HepG2 (cell line): ENCODE measurements around the gene CYP26A1. TPM values are rescaled to one million over a fixed set of nuclear protein-coding genes. Genes with fewer than 3 reads are reported as not detected.

Experiments used
- ARHGAP35 ChIP-seq: sonication (generic); formaldehyde crosslinking; IDR thresholded peaks from 2 replicates; pipeline ENCODE4 v1.9.0; 2022; ENCODE audit warnings: mild to moderate bottlenecking, inconsistent platforms, moderate library complexity, missing genetic modification reagents, borderline replicate concordance
- BRCA1 ChIP-seq: sonication (generic); formaldehyde crosslinking; IDR thresholded peaks from 2 replicates; pipeline ENCODE4 v1.4.0; 2020; ENCODE audit warnings: missing genetic modification reagents
- DR1 ChIP-seq: sonication (generic); formaldehyde crosslinking; IDR thresholded peaks from 2 replicates; pipeline ENCODE4 v1.8.0; 2021; ENCODE audit warnings: mild to moderate bottlenecking, missing genetic modification reagents, inconsistent platforms
- FOXK1 ChIP-seq: sonication (generic); formaldehyde crosslinking; IDR thresholded peaks from 2 replicates; pipeline ENCODE4 v1.4.0; 2020; ENCODE audit warnings: low read depth, missing genetic modification reagents, borderline replicate concordance
- GZF1 ChIP-seq: sonication (generic); formaldehyde crosslinking; IDR thresholded peaks from 2 replicates; pipeline ENCODE4 v1.5.1; 2020; ENCODE audit warnings: mild to moderate bottlenecking, missing genetic modification reagents
- JARID2 ChIP-seq: sonication (generic); formaldehyde crosslinking; IDR thresholded peaks from 2 replicates; pipeline ENCODE4 v1.8.1; 2023; ENCODE audit warnings: missing genetic modification reagents, inconsistent platforms; ENCODE audit not compliant: insufficient replicate concordance
- MAFG ChIP-seq: sonication (generic); formaldehyde crosslinking; IDR thresholded peaks from 2 replicates; pipeline ENCODE4 v1.5.1; 2020; ENCODE audit warnings: mild to moderate bottlenecking, missing genetic modification reagents
- NCOA1 ChIP-seq: sonication (generic); formaldehyde crosslinking; IDR thresholded peaks from 2 replicates; pipeline ENCODE4 v1.9.0; 2021; ENCODE audit warnings: missing genetic modification reagents
- NR3C1 ChIP-seq: sonication (generic); formaldehyde crosslinking; IDR thresholded peaks from 2 replicates; pipeline ENCODE4 v1.4.0; 2020; ENCODE audit warnings: missing genetic modification reagents
- RAD21 ChIP-seq: fragments of 450-650 bp; formaldehyde crosslinking; IDR thresholded peaks from 2 replicates; pipeline ENCODE4 v1.5.0; 2020; ENCODE audit warnings: mild to moderate bottlenecking
- ZNF160 ChIP-seq: sonication (generic); formaldehyde crosslinking; IDR thresholded peaks from 2 replicates; pipeline ENCODE4 v1.8.0; 2022; ENCODE audit warnings: mild to moderate bottlenecking, inconsistent platforms, missing genetic modification reagents
- ZNF225 ChIP-seq: sonication (generic); formaldehyde crosslinking; IDR thresholded peaks from 2 replicates; pipeline ENCODE4 v1.4.0; 2020; ENCODE audit warnings: mild to moderate bottlenecking, missing genetic modification reagents
- ZNF235 ChIP-seq: sonication (generic); formaldehyde crosslinking; IDR thresholded peaks from 2 replicates; pipeline ENCODE4 v1.8.1; 2023; ENCODE audit warnings: mild to moderate bottlenecking, missing genetic modification reagents, borderline replicate concordance
- ZNF296 ChIP-seq: sonication (generic); formaldehyde crosslinking; conservative IDR thresholded peaks from 2 replicates; pipeline ENCODE4 v1.5.0; 2020; ENCODE audit warnings: mild to moderate bottlenecking, missing genetic modification reagents
- ZNF362 ChIP-seq: sonication (generic); formaldehyde crosslinking; IDR thresholded peaks from 2 replicates; pipeline ENCODE4 v1.4.0; 2020; ENCODE audit warnings: missing genetic modification reagents, mild to moderate bottlenecking, borderline replicate concordance
- ZNF674 ChIP-seq: sonication (generic); formaldehyde crosslinking; IDR thresholded peaks from 2 replicates; pipeline ENCODE4 v1.5.0; 2020; ENCODE audit warnings: low read depth, mild to moderate bottlenecking, missing genetic modification reagents
- ZNF7 ChIP-seq: IDR thresholded peaks from 2 replicates; pipeline ENCODE4 v1.6.1; 2016; ENCODE audit warnings: missing biosample characterization, missing genetic modification reagents
- ZNF737 ChIP-seq: sonication (generic); formaldehyde crosslinking; IDR thresholded peaks from 2 replicates; pipeline ENCODE4 v1.5.0; 2020; ENCODE audit warnings: missing genetic modification reagents, mild to moderate bottlenecking, borderline replicate concordance
- ZSCAN30 ChIP-seq: sonication (generic); formaldehyde crosslinking; IDR thresholded peaks from 2 replicates; pipeline ENCODE4 v1.5.0; 2020; ENCODE audit warnings: mild to moderate bottlenecking, missing genetic modification reagents
- polyA plus RNA-seq, 8 experiments: library from polyadenylated mRNA; depleted of rRNA in 3 of 8; stranded (reverse) in 7 of 8; unstranded in 1 of 8; fragments of >200 nt; fragmentation: Illumina TruSeq in 4 of 8; extraction: Trizol in 4 of 8; gene quantifications; 2 replicates each; pipeline versions ENCODE4 v1.2.1 to v1.2.3, GENCODE V29; 2011 to 2016; ENCODE audit warnings: low read depth in 4 of 8, missing spikeins in 1 of 8, mixed read lengths in 1 of 8; ENCODE audit not compliant: insufficient read depth in 1 of 8
- total RNA-seq, 5 experiments: library from RNA; depleted of rRNA; stranded (reverse); fragments of >200 nt; fragmentation: Illumina TruSeq; extraction: Trizol; gene quantifications; 2 replicates each; pipeline ENCODE4 v1.2.3, GENCODE V29; 2016; ENCODE audit warnings: low read depth in 1 of 5
- TF ChIP-seq, protein P1 (sequence below): sonication (generic); formaldehyde crosslinking; IDR thresholded peaks from 2 replicates; pipeline ENCODE4 v1.4.0; 2020; ENCODE audit warnings: mild to moderate bottlenecking, missing genetic modification reagents
- TF ChIP-seq, protein P2 (sequence below): sonication (generic); formaldehyde crosslinking; IDR thresholded peaks from 2 replicates; pipeline ENCODE4 v1.4.0; 2020; ENCODE audit warnings: missing genetic modification reagents, borderline replicate concordance

CYP26A1 gene
- total and polyA plus RNA-seq, 2 of the 13 experiments (the other 11 are each of a cell fraction or from before 2014, with no cell fraction given), result 0.15 TPM; not detected in 1

GRCh38 chr10:93106631-93107072 is 33.0 kb downstream of the CYP26A1 start (continued):
- TF ChIP-seq ZNF160 (CRISPR knock-in tag) (0 out of 2 replicates have a peak, but pooled peaks have one; percentile 28), DR1 (CRISPR knock-in tag) (no peak), ZNF362 (CRISPR knock-in tag) (no peak), ZSCAN30 (no peak), MAFG (no peak), NR3C1 (CRISPR knock-in tag) (no peak), ZNF235 (CRISPR knock-in tag) (no peak), ZNF7 (CRISPR knock-in tag) (no peak), BRCA1 (CRISPR knock-in tag) (no peak), NCOA1 (CRISPR knock-in tag) (no peak), FOXK1 (peak; percentile 97), JARID2 (CRISPR knock-in tag) (no peak), ZNF737 (CRISPR knock-in tag) (no peak), ARHGAP35 (no peak), ZNF296 (CRISPR knock-in tag) (no peak), RAD21 (CRISPR knock-in tag) (no peak), ZNF225 (CRISPR knock-in tag) (no peak), ZNF674 (CRISPR knock-in tag) (no peak), GZF1 (no peak)
- TF ChIP-seq, protein P1, sequence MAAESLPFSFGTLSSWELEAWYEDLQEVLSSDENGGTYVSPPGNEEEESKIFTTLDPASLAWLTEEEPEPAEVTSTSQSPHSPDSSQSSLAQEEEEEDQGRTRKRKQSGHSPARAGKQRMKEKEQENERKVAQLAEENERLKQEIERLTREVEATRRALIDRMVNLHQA, result no peak
- TF ChIP-seq, protein P2, sequence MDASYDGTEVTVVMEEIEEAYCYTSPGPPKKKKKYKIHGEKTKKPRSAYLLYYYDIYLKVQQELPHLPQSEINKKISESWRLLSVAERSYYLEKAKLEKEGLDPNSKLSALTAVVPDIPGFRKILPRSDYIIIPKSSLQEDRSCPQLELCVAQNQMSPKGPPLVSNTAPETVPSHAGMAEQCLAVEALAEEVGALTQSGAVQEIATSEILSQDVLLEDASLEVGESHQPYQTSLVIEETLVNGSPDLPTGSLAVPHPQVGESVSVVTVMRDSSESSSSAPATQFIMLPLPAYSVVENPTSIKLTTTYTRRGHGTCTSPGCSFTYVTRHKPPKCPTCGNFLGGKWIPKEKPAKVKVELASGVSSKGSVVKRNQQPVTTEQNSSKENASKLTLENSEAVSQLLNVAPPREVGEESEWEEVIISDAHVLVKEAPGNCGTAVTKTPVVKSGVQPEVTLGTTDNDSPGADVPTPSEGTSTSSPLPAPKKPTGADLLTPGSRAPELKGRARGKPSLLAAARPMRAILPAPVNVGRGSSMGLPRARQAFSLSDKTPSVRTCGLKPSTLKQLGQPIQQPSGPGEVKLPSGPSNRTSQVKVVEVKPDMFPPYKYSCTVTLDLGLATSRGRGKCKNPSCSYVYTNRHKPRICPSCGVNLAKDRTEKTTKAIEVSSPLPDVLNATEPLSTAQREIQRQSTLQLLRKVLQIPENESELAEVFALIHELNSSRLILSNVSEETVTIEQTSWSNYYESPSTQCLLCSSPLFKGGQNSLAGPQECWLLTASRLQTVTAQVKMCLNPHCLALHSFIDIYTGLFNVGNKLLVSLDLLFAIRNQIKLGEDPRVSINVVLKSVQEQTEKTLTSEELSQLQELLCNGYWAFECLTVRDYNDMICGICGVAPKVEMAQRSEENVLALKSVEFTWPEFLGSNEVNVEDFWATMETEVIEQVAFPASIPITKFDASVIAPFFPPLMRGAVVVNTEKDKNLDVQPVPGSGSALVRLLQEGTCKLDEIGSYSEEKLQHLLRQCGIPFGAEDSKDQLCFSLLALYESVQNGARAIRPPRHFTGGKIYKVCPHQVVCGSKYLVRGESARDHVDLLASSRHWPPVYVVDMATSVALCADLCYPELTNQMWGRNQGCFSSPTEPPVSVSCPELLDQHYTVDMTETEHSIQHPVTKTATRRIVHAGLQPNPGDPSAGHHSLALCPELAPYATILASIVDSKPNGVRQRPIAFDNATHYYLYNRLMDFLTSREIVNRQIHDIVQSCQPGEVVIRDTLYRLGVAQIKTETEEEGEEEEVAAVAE (CRISPR knock-in tag), result 0 out of 2 replicates have a peak, but pooled peaks have one; percentile 33
